NT2/D1 (cell line): ENCODE results near the gene ABI3.

ENCODE experiments used
- DNase-seq: peaks from one replicate; pipeline ENCODE4 v3.0.0-alpha.2; 2011; ENCODE audit warnings: low read depth, low spot score
- H3K27me3 ChIP-seq: 2 replicates; pipeline ENCODE4 v1.6.0; 2011; ENCODE audit warnings: mild to moderate bottlenecking; ENCODE audit not compliant: insufficient read length, insufficient read depth
- H3K36me3 ChIP-seq: 2 replicates; pipeline ENCODE4 v1.6.1; 2011; ENCODE audit warnings: mild to moderate bottlenecking, low read length, mixed read lengths; ENCODE audit not compliant: insufficient read depth, insufficient read length
- H3K4me1 ChIP-seq: 2 replicates; pipeline ENCODE4 v1.5.1; 2011; ENCODE audit not compliant: insufficient read depth, insufficient read length
- H3K4me3 ChIP-seq: 2 replicates; pipeline ENCODE4 v1.5.1; 2011; ENCODE audit warnings: low read depth; ENCODE audit not compliant: insufficient read length
- H3K9ac ChIP-seq: 2 replicates; pipeline ENCODE4 v1.6.0; 2011; ENCODE audit warnings: low read depth; ENCODE audit not compliant: insufficient read length
- H3K9me3 ChIP-seq: 2 replicates; pipeline ENCODE4 v1.5.1; 2011; ENCODE audit warnings: mild to moderate bottlenecking, low read length; ENCODE audit not compliant: insufficient read depth
- SUZ12 ChIP-seq: IDR thresholded peaks from 2 replicates; pipeline ENCODE4 v1.6.1; 2011; ENCODE audit not compliant: insufficient read length, insufficient read depth; ENCODE audit errors: extremely low read depth
- YY1 ChIP-seq: IDR thresholded peaks from 2 replicates; pipeline ENCODE4 v1.6.1; 2011; ENCODE audit not compliant: insufficient read length, insufficient read depth
- ZNF274 ChIP-seq: IDR thresholded peaks from 2 replicates; pipeline ENCODE4 v1.6.1; 2011; ENCODE audit warnings: mild to moderate bottlenecking, low read depth, low read length

Gene ABI3

DNA sequence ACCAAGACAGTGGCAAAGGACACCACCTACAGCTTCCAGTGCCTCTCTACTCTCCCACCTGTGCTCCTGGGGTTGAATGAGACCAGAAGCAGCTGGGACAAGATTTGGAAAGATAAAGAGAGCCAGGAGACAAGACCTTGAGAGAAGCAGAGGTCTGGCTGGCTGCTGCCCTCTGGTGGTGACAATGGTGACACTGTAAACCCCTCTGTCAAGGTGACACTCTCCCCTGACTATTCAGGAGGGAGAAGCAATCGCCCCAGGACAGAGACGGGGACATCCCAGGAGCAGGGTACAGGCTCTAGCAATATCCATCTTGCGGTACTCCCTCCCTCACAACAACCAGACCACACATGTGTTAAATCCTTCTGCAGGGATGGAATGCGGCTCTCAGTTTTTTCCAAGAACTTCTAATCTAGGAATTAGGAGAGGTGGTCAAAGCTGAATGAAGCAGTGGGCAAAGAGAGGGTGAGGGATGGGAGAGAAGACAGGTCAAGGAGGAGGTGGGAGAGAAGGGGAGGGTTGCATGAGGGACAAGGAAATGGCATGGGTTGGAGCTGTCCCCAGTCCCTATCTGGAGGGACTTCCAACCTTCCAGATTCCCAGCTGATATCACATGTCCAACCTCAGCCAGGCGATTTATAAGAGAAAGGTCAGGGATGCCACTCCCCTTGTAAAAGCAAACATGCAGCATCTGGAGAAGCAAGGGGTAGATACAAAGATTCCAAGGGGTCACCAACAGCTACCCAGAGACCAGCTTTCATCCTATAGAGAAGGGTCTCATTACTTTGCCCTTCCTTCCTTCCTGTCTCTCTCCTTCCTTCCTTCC lies 17.1 kb downstream of the ABI3 start:
- TF ChIP-seq SUZ12, result no peak
- no peak for TF ChIP-seq YY1
- no peak for TF ChIP-seq ZNF274
- peak; percentile 47 for DNase-seq
- Histone ChIP-seq H3K4me3 (no peak overlapping the region), H3K9ac (no peak overlapping the region), H3K4me1 (peaks cover 23% of the 10 kb centered on the region), H3K9me3 (no peaks in the 10 kb centered on the region), H3K27me3 (peaks cover 68% of the 10 kb centered on the region), H3K36me3 (no peaks in the 10 kb centered on the region)

- H3K9ac ChIP-seq, result peak overlapping the region; percentile 50
- no peaks in the 10 kb centered on the region for H3K36me3 ChIP-seq
- H3K4me3 ChIP-seq, result no peak overlapping the region
- H3K9me3 ChIP-seq, result no peaks in the 10 kb centered on the region
- peaks cover 52% of the 10 kb centered on the region for H3K27me3 ChIP-seq
- DNase-seq, result no peak
- peaks cover 10% of the 10 kb centered on the region for H3K4me1 ChIP-seq
- TF ChIP-seq SUZ12 (no peak), ZNF274 (no peak), YY1 (no peak)
Observed at GRCh38 chr17:49229076-49229804, 18.7 kb downstream of the ABI3 start.

- Histone ChIP-seq H3K4me1 (peaks cover 11% of the 10 kb centered on the region), H3K9me3 (no peaks in the 10 kb centered on the region), H3K36me3 (no peaks in the 10 kb centered on the region), H3K4me3 (peak overlapping the region; percentile 78), H3K27me3 (peaks cover 44% of the 10 kb centered on the region), H3K9ac (peak overlapping the region; percentile 67)
- no peak for TF ChIP-seq SUZ12
- no peak for TF ChIP-seq ZNF274
- TF ChIP-seq YY1, result no peak
- no peak for DNase-seq
Observed at GRCh38 chr17:49229805-49230600, 19.5 kb downstream of the ABI3 start.

DNA sequence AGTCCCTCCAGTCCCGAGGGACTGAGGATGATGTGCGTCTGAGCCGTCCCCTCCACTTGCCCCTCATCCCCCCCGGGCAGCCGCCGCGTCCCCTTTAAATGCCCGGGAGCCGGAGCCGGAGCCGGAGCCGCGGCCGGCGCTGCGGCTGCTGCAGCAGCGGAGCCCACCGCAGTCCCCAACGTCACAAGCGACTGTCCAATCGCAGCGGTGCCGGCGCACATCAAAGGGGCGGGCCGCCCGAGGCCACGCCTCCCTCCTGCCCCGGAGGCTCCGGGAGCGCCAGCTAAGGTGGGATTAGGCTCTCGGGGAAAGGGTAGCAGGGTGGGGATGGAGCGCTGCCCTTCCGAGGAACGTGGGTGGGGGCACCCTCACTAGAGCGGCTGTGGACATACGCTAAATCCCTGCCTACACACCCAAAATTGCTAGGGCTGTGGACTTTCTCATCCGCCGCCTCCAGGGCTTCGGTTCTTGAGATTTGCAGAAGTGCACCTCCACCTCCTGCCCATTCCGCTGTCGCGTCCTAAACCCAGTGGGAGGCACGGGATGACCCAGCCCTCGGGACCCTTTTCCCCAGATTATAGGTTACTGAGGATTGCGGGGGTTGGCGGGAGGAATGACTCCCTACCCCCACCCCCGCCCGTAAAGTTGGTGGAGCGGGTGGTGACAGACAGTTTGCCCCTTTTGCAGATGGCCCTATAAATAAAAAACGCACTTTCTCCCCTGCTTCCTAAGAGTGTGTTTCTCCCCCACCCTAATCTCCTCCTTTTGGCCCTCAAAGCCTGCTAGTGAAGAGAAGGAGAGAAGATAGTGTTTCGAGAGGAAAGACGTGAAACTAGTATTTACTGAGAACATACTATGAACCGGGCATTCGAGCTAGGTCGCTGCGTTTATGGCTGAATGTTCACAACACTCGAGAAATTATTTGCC lies 20.4 kb downstream of the ABI3 start, which contains the start of gene PHOSPHO1:
PHOSPHO1 (minus strand) TSS at position 152 of the 927 bp plus-strand sequence. CDS start 4,096 bp downstream, outside the sequence.
- DNase-seq, result peak; percentile 77
- Histone ChIP-seq H3K4me3 (peak within 1 kb of the TSS; percentile 78), H3K4me1 (peaks cover 17% of the 10 kb centered on the region), H3K9ac (peak within 1 kb of the TSS; percentile 67), H3K9me3 (no peaks in the 10 kb centered on the region), H3K27me3 (peaks cover 35% of the 10 kb centered on the region), H3K36me3 (no peaks in the 10 kb centered on the region)
- TF ChIP-seq YY1, result no peak
- no peak for TF ChIP-seq ZNF274
- no peak for TF ChIP-seq SUZ12

DNA sequence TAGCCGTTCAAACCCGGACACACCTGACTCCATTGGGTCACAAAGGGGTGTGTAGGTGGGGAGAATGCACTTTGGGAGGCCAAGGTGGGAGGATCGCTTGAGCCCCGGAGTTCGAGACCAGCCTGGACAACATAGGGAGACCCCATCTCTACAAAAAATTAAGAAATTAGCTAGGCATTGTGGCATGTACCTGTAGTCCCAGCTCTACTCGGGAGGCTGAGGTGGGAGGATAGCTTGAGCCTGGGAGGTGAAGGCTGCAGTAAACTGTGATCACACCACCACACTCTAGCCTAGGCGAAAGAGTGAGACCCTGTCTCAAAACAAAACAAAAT lies 21.0 kb downstream of the ABI3 start:
- H3K9ac ChIP-seq, result no peak overlapping the region
- TF ChIP-seq YY1 (no peak), ZNF274 (no peak), SUZ12 (no peak)

DNA sequence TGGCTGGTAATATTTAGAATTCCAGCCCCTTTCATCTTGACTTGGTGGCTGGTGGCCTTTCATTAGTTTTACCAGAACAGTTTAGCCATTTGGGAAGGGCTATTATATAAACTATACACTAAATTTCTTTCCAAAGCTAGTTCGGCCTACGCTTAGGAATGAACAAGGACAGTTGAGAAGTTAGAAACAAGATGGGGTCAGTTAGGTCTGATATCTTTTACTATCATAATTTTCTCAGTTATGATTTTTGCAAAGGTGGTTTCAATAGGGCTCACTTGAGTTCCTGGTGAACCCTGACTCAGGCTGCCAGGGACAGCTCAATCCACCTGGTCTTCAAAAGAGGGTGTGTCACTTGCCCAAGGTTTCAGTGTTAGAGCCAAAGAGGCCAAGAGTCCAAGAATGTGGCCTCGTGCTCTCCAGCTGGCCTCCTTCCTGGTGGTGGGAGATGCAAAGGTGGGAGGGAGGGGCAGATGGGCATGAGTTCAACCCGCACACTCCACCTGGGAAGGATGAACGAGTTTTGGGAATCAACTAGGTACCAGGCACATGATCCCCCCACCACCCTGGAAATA lies 24.1 kb downstream of the ABI3 start:
- peaks cover 11% of the 10 kb centered on the region for H3K4me1 ChIP-seq
- H3K9me3 ChIP-seq, result no peaks in the 10 kb centered on the region
- no peaks in the 10 kb centered on the region for H3K36me3 ChIP-seq
- DNase-seq, result no peak
- peaks cover 22% of the 10 kb centered on the region for H3K27me3 ChIP-seq
- no peak overlapping the region for H3K9ac ChIP-seq
- no peak overlapping the region for H3K4me3 ChIP-seq
- TF ChIP-seq SUZ12, result no peak
- no peak for TF ChIP-seq ZNF274
- no peak for TF ChIP-seq YY1

More for the DNA sequence above, 21.0 kb downstream of the ABI3 start:
- H3K4me1 ChIP-seq, result peaks cover 18% of the 10 kb centered on the region
- H3K4me3 ChIP-seq, result peak overlapping the region; percentile 78
- no peak for DNase-seq
- peaks cover 29% of the 10 kb centered on the region for H3K27me3 ChIP-seq
- no peaks in the 10 kb centered on the region for H3K36me3 ChIP-seq
- H3K9me3 ChIP-seq, result no peaks in the 10 kb centered on the region

- H3K9me3 ChIP-seq, result no peaks in the 10 kb centered on the region
- no peaks in the 10 kb centered on the region for H3K36me3 ChIP-seq
- no peak overlapping the region for H3K9ac ChIP-seq
- no peak for TF ChIP-seq YY1
- no peak for DNase-seq
- H3K4me3 ChIP-seq, result no peak overlapping the region
- H3K4me1 ChIP-seq, result peaks cover 11% of the 10 kb centered on the region
- H3K27me3 ChIP-seq, result peaks cover 11% of the 10 kb centered on the region
Observed at GRCh38 chr17:49235896-49236295, 25.4 kb downstream of the ABI3 start.
